LHCN-M2 (cell line): ENCODE measurements around the gene DTWD2. TPM values are rescaled to one million over a fixed set of nuclear protein-coding genes. Genes with fewer than 3 reads are reported as not detected.
A peak's percentile ranks its signal among the peaks of the same experiment; 100 is the strongest.

Source experiments
- DNase-seq: peaks from one replicate; pipeline ENCODE4 v3.0.0-alpha.2; 2012; ENCODE audit warnings: low read depth
- polyA plus RNA-seq: library from polyadenylated mRNA; unstranded; fragments of >200 nt; gene quantifications from one replicate; pipeline ENCODE4 v1.2.1, GENCODE V29; 2012; ENCODE audit warnings: missing spikeins
- total RNA-seq: library from RNA; depleted of rRNA; stranded (reverse); fragments of >200 nt; gene quantifications from 2 replicates; pipeline ENCODE4 v1.2.3, GENCODE V29; 2014; rRNA removed

DTWD2 gene, protein sequence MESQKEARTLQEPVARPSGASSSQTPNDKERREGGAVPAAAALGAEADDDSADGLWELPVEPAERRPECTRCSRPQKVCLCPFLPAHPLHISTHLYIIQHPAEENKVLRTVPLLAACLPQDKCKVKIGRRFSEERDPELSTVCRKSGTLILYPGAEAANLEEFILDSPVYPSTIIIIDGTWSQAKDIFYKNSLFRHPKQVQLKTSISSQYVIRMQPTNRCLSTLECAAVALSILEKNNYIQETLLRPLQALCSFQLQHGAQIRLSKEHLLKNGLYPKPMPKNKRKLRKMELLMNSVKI
- total RNA-seq = 4.9 and 5.7 TPM in 2 replicates
- polyA plus RNA-seq = 1.4 TPM

DNA sequence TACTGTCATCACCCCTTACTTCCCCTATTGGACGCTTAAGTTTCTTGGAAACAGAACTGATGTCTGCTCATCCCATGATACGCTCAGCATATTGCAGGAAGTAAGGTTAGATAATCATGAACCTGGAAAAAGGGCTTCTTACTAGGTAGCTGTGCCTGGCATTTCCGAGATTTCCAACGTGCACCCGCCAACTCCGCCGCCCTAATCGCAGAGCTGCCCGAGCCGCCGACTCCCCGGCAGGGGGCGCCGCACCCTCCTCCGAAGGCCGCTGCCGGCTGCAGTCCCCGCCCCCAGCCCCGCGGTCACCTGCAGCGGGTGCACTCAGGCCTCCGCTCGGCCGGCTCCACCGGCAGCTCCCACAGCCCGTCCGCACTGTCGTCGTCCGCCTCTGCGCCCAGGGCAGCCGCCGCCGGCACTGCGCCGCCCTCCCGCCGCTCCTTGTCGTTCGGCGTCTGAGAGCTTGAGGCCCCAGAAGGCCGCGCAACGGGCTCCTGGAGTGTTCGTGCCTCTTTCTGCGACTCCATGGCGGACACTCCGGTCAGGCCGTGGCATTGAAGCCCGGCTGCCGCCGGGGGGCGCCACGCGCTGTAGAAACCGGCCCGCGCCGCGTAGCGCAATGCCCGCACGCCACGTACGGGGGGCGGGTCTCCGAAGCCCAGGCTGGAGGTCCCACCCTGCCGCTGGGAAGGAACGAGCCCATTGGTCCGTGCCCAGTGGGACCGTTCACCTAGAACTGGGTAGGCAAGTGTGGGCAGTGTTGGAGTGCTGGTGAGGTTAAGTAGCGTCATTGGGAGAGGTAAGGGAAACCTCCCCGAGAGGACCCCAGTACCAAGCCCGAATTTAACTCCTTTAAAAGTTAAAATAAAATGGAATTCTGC, at the start of gene DTWD2:
DTWD2 (minus strand) TSS at position 560 of the 878 bp plus-strand sequence; CDS start at position 524, 36 bp downstream.
- DNase-seq = peak; percentile 89

DNA sequence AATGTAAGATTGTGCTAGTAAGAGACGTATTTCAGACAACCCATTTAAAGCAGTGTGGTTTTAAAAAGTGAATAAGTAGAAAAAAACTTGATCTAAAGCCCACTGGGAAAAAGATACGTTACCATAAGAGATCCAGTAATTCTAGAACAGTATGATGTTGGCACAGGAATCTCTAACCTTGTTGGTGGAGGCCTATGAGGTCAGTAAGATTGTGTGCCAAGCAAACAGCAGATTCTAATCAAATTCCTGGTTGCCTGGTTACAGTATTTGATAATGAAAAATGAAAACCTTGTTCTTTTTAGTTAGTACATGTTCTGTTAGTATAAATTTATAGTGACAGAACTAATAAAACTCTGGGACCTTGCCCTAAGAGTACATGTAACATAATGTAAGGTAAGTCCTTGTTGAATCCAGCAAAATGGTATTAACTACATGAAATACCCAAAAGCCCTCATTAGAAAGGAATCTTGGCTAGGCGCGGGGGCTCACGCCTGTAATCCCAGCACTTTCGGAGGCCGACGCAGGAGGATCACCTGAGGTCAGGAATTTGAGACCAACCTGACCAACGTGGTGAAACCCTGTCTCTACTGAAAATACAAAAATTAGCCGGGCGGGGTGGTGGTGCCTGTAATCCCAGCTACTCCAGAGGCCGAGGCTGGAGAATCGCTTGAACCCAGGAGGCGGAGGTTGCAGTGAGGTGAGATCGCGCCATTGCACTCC, 49.3 kb upstream of the DTWD2 start:
- peak; percentile 16 for DNase-seq

DNA sequence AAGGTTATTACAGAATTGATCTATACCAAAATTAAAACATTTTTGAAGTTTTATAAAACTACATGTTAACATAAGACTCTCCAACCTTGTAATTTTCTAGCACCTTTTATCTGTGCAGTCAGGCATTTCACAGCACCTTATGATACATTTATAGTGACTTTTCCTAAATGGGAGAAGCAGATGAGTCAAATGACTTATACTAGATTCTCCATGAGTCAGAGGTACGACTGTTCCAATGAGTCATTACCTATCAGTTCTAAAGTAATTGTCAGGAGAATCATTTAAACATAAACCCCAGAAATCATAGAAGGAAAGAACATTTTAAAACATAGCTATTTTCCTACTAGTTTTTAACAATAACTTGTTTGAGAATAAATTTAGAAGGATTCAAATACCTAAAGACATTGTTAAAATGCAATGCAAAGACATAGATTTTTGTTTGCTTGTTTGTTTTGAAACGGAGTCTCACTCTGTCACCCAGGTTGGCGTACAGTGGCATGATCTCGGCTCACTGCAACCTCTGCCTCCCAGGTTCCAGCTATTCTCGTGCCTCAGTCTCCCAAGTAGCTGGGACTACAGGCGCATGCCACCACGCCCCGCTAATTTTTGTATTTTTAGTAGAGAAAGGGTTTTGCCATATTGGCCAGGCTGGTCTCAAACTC, 47.9 kb upstream of the DTWD2 start:
- DNase-seq = peak; percentile 79

DNA sequence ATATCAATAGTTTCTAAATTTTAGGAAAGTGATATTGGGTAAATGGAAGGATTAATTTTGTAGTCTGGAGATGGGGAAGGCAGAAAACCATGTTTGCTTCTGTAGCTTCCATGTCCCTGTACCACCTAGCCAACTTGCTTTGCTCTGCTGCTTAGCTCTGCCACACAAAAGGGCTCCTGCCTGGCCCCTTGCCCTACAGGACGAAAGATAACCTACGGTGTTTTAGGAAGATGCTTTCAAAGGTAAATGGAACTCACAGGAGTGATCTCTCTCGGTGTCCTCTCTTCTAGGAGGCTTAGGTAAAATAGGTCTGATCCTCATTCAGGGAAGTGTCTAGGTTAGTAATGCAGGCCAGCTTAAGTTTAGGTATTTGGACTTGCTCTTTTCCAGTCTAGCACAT, 44.8 kb upstream of the DTWD2 start:
- DNase-seq = no peak

DNA sequence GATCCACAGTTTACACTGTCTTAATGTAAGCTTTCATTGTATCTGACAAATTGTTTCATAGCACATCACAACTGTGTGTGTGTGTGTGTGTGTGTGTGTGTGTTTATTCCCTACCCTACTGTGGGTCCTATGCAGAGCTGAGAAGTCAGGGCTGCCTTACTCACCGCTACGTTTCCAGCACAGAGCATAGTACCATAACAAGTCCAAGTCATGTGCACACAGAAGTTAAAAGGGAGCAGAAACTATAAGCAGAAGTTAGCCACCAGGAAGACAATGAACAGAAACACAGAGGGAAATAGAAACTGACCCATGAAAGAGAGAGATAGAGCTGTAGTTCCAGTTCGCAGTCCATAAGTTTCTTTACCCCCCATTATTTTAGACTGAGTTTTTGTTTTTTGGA, 44.3 kb upstream of the DTWD2 start:
- DNase-seq = no peak

DNA sequence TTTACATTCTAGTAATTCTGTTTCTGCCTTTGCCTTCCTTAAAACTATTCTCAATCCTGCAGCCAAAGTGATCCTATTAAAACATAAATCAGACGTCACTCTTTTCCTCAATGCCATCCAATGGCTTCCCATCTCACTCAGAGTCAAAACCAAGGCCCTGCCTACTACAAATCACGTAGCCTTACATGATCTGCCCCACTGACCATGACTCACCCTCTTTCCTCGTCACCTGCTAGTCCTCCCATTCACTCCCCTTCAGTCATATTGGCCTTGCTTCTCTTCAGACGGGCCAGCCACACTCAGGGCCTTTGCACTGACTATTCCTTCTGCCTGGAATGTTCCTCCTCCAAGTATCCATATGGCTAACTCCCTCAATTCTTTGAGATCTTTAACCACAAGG, 43.6 kb upstream of the DTWD2 start:
- DNase-seq = no peak

DNA sequence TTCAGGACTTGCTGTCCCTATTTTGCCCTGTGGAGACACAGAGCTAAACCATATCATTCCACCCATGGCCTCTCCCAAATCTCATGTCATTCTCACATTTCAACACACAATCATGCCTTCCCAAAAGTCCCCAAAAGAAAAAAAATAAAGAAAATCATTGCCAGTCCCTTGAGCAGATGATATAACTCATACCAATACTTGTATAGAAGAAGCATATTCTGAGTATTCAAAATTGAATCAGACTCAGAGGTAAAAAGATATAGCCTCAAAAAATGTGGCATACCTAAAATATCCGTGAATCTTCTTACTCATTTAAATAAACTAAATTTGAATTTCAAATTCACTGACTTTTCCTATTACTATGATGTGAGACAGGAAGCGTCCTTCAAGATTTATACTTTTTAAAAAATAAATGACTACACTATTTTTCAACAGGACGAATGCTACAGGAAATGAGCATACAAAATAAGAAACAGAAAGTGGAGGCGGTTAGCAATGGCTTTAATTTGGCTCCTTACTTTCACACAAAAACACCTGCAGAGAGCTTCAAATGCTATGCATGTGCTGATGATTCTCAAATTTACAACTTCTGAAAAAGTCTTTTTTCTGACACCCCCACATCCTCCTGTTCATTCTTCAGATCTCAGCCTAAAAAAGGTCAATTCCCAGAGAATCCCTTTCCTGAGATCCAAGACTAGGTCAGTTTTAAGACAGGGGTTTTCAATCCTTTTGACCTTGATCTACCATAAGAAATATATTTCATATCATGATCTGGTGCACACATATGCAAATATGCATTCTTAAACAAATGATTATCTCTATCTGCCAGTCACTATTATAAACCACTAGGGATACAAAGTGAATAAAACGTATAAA, 42.9 kb upstream of the DTWD2 start:
- no peak for DNase-seq

DNA sequence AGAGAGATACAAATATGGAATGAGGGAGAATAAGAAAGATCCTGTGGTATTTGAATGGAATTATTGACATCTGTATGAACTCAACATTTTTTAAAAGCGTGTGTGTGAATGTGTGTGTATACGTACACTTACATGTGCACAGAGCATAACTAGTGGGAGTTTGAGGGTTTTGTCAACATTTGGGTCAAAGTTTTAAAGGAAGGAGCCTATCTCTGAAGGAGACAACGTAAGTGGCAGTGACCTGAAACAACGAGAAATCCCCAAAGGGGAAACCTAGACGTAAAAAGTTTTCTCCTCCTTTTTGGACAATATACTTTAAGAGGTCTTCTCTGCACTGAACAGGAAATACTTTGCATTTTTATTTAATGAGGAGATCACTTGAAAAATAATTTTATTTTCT, 40.2 kb upstream of the DTWD2 start:
- no peak for DNase-seq

DNA sequence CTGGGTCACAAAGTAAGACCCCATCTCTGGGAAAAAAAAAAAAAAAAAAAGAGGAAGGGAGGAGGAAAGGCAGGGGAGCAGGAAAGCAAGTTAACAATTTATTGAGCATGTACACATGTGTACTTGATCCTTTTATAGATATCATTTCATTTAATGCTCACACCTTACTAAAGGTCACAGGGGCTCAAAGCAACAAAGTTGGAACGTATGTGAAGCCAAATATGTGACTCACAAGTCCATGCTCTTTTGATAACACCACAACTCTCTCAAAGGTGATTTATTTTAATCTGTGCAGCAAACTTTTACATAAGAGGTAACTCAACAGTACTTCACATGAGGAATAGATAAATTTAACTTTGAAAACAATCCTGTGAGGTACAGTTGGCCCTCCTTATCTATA, 34.4 kb upstream of the DTWD2 start:
- no peak for DNase-seq

DNA sequence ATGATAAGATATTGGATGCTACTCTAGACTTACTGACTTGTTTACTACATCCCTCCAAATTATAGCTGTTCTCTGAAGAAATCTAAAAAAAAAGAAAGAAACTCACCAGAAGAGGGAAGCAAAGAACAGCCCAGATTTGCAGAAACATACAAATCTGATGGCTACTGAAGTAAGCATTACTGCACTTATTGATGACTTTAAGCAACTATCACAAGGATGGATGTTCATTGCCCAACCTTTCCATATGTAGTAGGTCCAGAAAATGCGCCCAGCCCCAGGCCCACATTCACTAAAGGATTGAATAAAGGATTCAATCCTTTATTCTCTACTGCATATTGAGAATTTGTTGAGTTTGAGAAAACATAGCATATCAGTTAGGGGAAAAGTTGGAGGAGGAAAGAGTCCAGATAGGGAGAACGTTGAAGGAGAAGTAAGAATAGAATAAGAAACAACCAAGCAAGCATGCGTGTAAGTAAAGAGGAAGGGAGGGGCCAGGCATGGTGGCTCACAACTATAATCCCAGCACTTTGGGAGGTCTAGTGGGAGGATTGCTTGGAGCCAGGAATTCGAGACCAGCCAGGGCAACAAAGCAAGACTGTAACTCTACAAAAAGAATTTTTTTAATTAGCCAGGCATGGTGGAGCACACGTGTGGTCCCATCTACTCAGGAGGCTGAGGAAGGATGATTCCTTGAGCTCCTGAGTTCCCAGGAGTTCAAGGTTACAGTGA, 33.8 kb upstream of the DTWD2 start:
- peak; percentile 36 for DNase-seq

DNA sequence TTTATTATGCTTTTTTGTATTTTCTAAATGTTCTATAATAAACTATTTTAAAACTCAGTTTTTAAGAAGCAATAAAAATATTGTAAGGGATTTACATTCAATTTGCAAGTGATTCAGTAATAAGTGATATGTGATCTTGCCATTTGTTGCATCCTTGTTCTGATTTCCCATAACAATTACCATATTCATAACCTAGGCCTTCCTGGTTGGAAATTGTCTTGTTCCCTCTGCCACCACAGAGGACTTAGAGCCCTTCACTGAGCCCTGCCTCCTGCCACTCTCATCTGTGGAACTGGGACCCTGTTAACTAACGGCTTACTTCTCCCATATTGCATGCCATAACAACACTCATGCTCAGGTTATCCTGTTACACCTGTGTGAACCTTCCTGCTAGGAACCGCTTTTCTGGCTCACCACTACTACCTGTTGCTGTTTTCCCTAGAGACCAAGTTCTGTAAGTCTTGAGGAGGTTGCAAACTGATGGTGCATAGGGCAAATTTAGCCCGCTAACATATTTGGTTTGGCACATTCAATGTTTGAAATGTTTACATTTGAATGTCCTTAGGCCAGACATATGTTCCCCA, 32.9 kb upstream of the DTWD2 start:
- DNase-seq = no peak

DNA sequence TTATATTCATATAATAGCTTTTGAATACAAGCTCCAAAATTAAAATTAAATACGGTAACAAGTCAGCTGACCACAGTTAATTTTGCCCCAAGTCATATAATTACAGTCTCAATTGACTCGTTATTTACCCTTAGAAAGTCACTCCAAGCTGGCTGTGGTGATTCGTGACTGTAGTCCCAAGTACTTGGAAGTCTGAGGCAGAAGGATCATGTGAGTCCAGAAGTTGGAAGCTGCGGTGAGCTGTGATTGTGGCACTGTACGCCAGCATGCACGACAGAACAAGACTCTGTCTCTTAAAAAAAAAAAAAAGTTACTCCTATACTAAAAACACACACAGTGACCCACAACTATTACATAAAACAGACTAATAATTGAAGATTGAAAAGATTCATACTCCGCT, 31.6 kb upstream of the DTWD2 start:
- no peak for DNase-seq

DNA sequence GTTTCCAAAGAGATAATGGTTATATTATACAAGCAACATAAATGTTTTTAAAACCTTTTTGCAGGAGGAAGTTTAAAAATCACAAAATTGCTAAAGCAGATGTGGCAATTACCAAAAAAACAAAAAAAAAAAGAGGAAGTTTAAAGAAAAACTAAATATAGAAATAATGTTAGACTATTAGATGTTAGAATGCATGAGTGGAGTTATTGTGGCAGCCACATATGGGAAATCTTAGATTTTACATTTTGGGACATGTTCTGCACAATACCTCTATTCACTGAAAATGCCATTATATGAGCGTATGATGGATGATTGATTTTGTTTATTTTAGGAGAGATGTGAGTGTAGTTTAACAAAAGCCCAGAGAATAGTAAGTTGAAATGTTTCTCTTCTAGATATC, 31.2 kb upstream of the DTWD2 start:
- DNase-seq = no peak

DNA sequence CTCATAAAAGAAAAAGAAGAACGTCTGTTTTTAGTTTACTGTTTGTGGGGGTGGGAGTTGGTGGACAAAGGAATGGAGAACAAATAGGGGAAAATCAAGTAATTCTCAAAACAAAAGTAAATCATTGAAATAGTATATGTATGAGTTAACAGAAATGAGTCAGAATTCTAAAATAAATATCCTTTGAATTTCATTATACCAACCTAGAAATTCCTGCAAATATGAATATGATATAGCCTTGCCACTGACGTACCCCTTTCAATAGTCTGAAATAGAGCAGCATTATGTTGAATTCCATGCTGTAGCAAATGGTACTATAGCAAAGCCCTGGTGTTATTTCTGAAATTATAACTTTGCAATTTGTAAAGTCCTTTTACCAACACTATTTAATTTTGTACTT, 29.6 kb upstream of the DTWD2 start:
- DNase-seq = no peak

DNA sequence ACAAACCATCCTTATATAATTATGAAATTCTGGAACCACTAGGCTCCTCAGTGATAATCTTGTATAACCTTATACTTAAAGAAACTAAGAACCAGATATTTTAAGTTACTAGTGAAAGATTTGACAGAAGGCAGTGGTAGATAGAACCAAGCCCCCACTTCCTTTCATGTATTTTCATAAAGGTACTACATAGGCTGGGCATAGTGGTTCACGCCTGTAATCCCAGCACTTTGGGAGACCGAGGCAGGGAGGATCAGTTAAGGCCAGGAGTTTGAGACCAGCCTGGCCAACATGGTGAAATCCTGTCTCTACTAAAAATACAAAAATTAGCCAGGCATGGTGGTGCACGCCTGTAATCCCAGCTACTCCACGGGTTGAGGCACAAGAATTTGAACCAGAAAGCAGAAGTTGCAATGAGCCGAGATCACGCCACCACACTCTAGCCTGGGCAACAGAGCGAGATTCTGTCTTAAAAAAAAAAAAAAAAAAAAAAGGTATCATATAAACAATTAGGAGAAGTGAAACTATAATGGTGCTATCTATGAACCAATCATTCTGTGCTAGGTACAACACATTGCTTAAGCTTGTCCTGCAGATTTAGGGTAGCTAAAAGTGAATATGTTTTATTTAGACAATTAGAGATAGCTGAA, 27.9 kb upstream of the DTWD2 start:
- no peak for DNase-seq

DNA sequence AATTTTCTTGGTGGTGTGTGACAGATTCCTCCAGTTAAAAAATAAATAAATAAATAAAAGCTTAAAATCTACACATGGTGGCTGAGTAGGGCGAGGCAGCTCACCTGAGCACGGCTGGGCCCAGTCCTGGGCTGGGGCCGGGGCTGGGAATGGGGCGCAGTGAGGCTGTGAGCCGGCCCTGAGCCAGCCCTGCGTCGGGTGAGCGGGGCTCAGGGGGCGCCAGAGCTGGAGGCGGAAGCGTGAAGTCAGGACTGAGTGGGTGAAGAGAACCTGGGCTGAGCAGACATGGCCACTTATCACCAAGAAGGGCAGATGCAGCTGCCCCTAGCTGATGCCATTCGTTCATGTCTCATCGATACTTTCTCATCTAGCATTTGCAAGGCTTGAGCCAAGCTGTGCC, 22.8 kb upstream of the DTWD2 start:
- no peak for DNase-seq

DNA sequence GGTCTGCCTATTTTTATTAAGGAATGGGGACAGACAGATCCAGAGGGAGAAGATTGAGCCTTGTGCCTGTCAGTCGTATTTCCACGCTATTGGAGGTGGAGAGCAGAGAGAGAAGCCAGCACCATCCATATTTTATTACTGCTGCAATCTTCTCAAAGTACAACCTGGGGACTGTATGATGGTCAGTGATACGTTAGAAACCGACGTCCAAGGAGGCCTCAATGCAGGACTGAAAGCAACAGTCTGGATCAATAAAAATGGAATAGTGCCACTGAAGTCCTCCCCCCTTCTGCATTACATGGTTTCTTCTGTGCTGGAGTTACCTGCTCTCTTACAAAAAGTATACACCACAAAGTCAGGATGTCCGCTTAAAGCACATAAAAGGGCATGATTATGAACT, 21.9 kb upstream of the DTWD2 start:
- no peak for DNase-seq

DNA sequence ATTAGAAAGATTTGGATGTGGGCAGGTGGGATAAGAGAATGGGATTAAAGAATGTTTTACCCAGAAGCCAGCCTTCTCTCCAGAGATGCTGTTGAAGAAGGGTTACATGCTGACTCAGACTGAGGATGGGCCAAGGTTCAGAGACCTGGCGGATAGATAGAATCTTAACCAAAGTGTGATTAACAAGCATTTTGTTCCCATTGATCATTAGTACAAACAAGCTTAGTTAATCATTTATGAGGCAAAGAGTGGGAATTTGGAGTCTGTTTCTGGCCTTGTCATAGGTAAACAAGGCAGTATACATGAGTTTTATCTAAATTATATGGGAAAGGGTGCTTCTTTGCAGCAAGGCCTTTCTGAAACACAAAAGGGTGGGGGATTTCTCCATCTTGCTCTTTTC, 20.8 kb upstream of the DTWD2 start:
- DNase-seq = no peak

DNA sequence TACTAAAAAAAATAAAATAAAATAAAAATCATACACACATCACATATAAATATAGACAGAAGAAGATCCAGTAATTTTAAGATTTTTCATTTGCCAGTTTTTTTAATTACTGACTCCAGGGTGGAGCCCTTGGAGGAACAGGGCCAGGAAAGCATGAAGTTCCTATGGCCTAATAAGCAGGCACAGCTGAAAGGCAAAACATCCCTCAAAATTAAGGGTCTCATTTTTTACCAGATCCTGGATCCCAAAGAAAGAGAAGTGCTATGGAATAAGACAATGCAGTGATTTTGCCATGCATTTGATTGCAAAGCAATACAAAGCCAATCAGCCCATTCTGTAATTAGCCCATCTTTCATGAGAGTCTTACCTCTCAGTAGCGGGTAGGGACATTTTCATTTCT, 11.3 kb upstream of the DTWD2 start:
- no peak for DNase-seq
